ENCODE results near the gene CRYGD. TPM values are rescaled to one million over a fixed set of nuclear protein-coding genes. Genes with fewer than 3 reads are reported as not detected.

CRYGD gene
- total and polyA plus RNA-seq, 2 donors (not counting 3 experiments of a cell fraction or from before 2014, with no cell fraction given): not detected

DNA sequence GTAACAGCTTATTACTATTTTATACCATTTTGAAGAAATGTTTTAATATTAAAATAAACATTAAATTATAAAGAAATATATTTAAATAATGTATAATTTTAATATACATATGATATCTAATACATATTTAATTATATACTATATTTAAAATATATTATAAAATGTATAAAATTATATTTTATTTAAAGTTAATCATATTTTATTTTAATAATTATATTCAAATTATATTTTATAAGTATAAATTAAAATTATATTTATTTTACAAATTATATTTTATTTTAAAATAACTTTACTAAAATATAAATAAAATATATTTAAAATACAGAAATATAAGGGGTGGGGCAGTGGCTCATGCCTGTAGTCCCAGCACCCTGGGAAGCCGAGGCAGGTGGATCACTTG, 2.1 kb downstream of the CRYGD start:
- POLR2A ChIA-PET: no interaction called here
- TF ChIP-seq FOS (IDR thresholded peaks at IDR 0.05; ENCODE audit: borderline replicate concordance, insufficient read depth, low read length): no peak
- no peak for TF ChIP-seq EZH2 (IDR thresholded peaks at IDR 0.05; ENCODE audit: borderline replicate concordance, low read depth, low read length, severe bottlenecking)
- no peak for TF ChIP-seq POLR2A (IDR thresholded peaks at IDR 0.05; ENCODE audit: low read depth, low read length)
- no peak for TF ChIP-seq JUN (IDR thresholded peaks at IDR 0.05; ENCODE audit: borderline replicate concordance, insufficient read depth, insufficient read length, low read depth)
- no peak for TF ChIP-seq GATA2 (IDR thresholded peaks at IDR 0.05; ENCODE audit: insufficient read depth, insufficient read length, low read depth, low read length)
- no peak for TF ChIP-seq MYC (IDR thresholded peaks at IDR 0.05; ENCODE audit: low read depth, low read length)
- TF ChIP-seq, protein P1, sequence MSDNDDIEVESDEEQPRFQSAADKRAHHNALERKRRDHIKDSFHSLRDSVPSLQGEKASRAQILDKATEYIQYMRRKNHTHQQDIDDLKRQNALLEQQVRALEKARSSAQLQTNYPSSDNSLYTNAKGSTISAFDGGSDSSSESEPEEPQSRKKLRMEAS (IDR thresholded peaks at IDR 0.05; ENCODE audit: insufficient read depth, insufficient read length): no peak
- TF ChIP-seq POLR2AphosphoS5 (IDR thresholded peaks at IDR 0.05; ENCODE audit: insufficient read depth, low read depth, low read length): no peak
- TF ChIP-seq, protein P2, sequence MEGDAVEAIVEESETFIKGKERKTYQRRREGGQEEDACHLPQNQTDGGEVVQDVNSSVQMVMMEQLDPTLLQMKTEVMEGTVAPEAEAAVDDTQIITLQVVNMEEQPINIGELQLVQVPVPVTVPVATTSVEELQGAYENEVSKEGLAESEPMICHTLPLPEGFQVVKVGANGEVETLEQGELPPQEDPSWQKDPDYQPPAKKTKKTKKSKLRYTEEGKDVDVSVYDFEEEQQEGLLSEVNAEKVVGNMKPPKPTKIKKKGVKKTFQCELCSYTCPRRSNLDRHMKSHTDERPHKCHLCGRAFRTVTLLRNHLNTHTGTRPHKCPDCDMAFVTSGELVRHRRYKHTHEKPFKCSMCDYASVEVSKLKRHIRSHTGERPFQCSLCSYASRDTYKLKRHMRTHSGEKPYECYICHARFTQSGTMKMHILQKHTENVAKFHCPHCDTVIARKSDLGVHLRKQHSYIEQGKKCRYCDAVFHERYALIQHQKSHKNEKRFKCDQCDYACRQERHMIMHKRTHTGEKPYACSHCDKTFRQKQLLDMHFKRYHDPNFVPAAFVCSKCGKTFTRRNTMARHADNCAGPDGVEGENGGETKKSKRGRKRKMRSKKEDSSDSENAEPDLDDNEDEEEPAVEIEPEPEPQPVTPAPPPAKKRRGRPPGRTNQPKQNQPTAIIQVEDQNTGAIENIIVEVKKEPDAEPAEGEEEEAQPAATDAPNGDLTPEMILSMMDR (IDR thresholded peaks at IDR 0.05; ENCODE audit: extremely low read depth in 1 of 2, insufficient read depth in 1 of 2, low read depth in 1 of 2, low read length in 2 of 2): no peak
- H3K4me1 ChIP-seq (ENCODE audit: control insufficient read depth, extremely low read depth, insufficient read depth, low read length): no peaks in the 10 kb centered on the region
- no peak overlapping the region for H3K9ac ChIP-seq (replicated peaks; ENCODE audit: extremely low read depth, insufficient read depth, low read length)
- DNase-seq (ENCODE audit: low read depth, low spot score): no peak
- CTCF ChIA-PET: interaction anchor here (1.1 kb wide), 1 partner anchor 21 kb away, joined by 3 read pairs; no protein-coding TSS in a partner anchor
- no peak for FAIRE-seq
- no peak overlapping the region for H2AFZ ChIP-seq (ENCODE audit: low read depth, low read length)
- H3K4me2 ChIP-seq (ENCODE audit: insufficient read depth, low read length): no peak overlapping the region
- H3K79me2 ChIP-seq (ENCODE audit: control insufficient read depth, insufficient read depth, low read length): no peaks in the 10 kb centered on the region
- peaks cover 9 to 23% of the 10 kb centered on the region in 2 experiments for H3K27me3 ChIP-seq (ENCODE audit: control insufficient read depth in 2 of 2, insufficient read depth in 2 of 2, low read length in 2 of 2)
- H3K4me3 ChIP-seq (replicated peaks in 1 of 3; ENCODE audit: insufficient read depth in 1 of 3, low read depth in 1 of 3, low read length in 3 of 3): no peak overlapping the region
- dilution Hi-C loops (cut with MboI; ENCODE audit: extremely low pct_ligation_motif_present, low sequenced_read_pairs) (no loop called here), intact Hi-C loops (cut with micrococcal nuclease) (no loop called here)
- H3K36me3 ChIP-seq (ENCODE audit: control insufficient read depth in 2 of 2, extremely low read depth in 1 of 2, insufficient read depth in 2 of 2, low read length in 2 of 2): no peaks in the 10 kb centered on the region
- no peaks in the 10 kb centered on the region for H3K9me1 ChIP-seq (replicated peaks; ENCODE audit: control insufficient read depth, extremely low read depth, insufficient read depth, low read length)
- H3K9me3 ChIP-seq (replicated peaks; ENCODE audit: control insufficient read depth, insufficient read depth, low read length): no peaks in the 10 kb centered on the region
- BruUV-seq (replicated peaks): no TSS peak
- no peak overlapping the region for H3K27ac ChIP-seq (ENCODE audit: insufficient read depth, low read depth, low read length)
- H4K20me1 ChIP-seq (replicated peaks; ENCODE audit: control insufficient read depth, extremely low read depth, insufficient read depth, low read length): no peaks in the 10 kb centered on the region

Measured in endothelial cell of umbilical vein (primary cell).